H1 (cell line): ENCODE measurements around the gene DAW1.
A peak's percentile ranks its signal among the peaks of the same experiment; 100 is the strongest.

Source experiments
- JUND ChIP-seq: IDR thresholded peaks from 2 replicates; pipeline ENCODE4 v1.6.1; 2011; ENCODE audit warnings: mild to moderate bottlenecking, improper control_type of control experiment, low read length
- SIX5 ChIP-seq: IDR thresholded peaks from 2 replicates; pipeline ENCODE4 v1.6.1; 2011; ENCODE audit warnings: mild to moderate bottlenecking, low read depth, low read length
- TF ChIP-seq, protein P1 (sequence below), 3 experiments: IDR thresholded peaks; 1 replicate in 2 of 3; 2 replicates in 1 of 3; pipeline versions ENCODE4 v1.5.1 to v1.6.1; 2011; ENCODE audit warnings: low read length in 3 of 3, mild to moderate bottlenecking in 3 of 3, inconsistent platforms in 2 of 3, low read depth in 1 of 3, moderate library complexity in 1 of 3; ENCODE audit not compliant: insufficient read depth in 1 of 3; ENCODE audit errors: control extremely low read depth in 1 of 3

- TF ChIP-seq SIX5 (no peak), JUND (no peak)
- TF ChIP-seq, protein P1, sequence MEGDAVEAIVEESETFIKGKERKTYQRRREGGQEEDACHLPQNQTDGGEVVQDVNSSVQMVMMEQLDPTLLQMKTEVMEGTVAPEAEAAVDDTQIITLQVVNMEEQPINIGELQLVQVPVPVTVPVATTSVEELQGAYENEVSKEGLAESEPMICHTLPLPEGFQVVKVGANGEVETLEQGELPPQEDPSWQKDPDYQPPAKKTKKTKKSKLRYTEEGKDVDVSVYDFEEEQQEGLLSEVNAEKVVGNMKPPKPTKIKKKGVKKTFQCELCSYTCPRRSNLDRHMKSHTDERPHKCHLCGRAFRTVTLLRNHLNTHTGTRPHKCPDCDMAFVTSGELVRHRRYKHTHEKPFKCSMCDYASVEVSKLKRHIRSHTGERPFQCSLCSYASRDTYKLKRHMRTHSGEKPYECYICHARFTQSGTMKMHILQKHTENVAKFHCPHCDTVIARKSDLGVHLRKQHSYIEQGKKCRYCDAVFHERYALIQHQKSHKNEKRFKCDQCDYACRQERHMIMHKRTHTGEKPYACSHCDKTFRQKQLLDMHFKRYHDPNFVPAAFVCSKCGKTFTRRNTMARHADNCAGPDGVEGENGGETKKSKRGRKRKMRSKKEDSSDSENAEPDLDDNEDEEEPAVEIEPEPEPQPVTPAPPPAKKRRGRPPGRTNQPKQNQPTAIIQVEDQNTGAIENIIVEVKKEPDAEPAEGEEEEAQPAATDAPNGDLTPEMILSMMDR (IDR thresholded peaks at IDR 0.05; ENCODE audit: control extremely low read depth in 1 of 3, insufficient read depth in 1 of 3, low read depth in 1 of 3, low read length in 3 of 3): peak; percentile 53 to 87 (median 72)
Measured at GRCh38 chr2:227939271-227940027, 68.0 kb downstream of the DAW1 start.
